Measurements from ENCODE around the gene ERCC6L2.

DNA sequence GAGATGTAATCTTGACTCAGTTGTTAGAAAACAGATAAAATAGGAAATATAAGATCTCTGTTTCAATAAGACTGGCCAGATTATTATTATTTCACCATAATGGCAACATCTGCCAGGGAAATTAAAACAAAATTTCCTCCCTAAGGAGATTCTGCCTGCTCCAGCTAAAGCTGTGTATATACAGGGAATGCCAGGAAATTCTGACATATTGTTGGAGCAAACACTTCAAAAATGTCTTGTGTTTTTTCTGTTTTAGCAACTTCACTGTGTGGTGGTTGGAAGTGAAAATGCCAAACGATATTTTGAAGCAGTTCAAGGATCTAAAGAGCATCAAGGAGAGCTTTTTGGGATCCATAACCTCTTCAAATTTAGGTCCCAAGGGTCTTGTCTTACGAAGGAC is 90.8 kb downstream of the ERCC6L2 start:
- no peak for TF ChIP-seq POLR2AphosphoS5 (IDR thresholded peaks at IDR 0.05; ENCODE audit: low read depth, low read length)
- TF ChIP-seq, protein P1, sequence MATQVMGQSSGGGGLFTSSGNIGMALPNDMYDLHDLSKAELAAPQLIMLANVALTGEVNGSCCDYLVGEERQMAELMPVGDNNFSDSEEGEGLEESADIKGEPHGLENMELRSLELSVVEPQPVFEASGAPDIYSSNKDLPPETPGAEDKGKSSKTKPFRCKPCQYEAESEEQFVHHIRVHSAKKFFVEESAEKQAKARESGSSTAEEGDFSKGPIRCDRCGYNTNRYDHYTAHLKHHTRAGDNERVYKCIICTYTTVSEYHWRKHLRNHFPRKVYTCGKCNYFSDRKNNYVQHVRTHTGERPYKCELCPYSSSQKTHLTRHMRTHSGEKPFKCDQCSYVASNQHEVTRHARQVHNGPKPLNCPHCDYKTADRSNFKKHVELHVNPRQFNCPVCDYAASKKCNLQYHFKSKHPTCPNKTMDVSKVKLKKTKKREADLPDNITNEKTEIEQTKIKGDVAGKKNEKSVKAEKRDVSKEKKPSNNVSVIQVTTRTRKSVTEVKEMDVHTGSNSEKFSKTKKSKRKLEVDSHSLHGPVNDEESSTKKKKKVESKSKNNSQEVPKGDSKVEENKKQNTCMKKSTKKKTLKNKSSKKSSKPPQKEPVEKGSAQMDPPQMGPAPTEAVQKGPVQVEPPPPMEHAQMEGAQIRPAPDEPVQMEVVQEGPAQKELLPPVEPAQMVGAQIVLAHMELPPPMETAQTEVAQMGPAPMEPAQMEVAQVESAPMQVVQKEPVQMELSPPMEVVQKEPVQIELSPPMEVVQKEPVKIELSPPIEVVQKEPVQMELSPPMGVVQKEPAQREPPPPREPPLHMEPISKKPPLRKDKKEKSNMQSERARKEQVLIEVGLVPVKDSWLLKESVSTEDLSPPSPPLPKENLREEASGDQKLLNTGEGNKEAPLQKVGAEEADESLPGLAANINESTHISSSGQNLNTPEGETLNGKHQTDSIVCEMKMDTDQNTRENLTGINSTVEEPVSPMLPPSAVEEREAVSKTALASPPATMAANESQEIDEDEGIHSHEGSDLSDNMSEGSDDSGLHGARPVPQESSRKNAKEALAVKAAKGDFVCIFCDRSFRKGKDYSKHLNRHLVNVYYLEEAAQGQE (IDR thresholded peaks at IDR 0.05; ENCODE audit: insufficient read depth in 1 of 2, low read depth in 2 of 2, low read length in 2 of 2) = no peak
- no peak for TF ChIP-seq SIN3A (IDR thresholded peaks at IDR 0.05; ENCODE audit: borderline replicate concordance, insufficient read depth, low read length)
- TF ChIP-seq TAF1 (IDR thresholded peaks at IDR 0.05; ENCODE audit: borderline replicate concordance, insufficient read depth, low read length) = no peak

Data from PFSK-1 (cell line).